Retina (tissue), 1 donor: ENCODE results near the gene DEPDC4.
A peak's percentile ranks its signal among the peaks of the same experiment; 100 is the strongest.

Experiments
- DNase-seq: peaks from one replicate; pipeline ENCODE4 v3.0.0-alpha.2; 2016

DEPDC4 gene

GRCh38 chr12:100211698-100212097, 55.2 kb downstream of the DEPDC4 start:
- DNase-seq: no peak

GRCh38 chr12:100208834-100209233, 58.0 kb downstream of the DEPDC4 start:
- no peak for DNase-seq

DNA sequence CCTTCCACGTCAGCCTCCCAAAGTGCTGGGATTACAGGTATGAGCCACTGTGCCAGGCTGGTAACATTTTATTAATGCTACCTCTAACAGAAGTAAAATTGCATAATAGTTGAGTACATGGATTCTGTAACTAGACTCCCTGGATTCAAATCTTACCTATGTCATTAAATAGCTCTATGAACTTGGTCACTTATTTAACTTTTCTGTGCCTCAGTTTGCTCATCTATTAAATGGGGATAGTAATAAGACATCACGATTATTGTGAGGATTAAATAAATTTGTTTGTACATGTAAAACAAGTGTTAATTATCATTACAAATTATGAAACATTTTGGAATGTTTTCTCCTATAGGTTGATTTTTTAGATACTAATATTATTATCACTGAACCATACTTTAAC, 59.6 kb downstream of the DEPDC4 start:
- no peak for DNase-seq

DNA sequence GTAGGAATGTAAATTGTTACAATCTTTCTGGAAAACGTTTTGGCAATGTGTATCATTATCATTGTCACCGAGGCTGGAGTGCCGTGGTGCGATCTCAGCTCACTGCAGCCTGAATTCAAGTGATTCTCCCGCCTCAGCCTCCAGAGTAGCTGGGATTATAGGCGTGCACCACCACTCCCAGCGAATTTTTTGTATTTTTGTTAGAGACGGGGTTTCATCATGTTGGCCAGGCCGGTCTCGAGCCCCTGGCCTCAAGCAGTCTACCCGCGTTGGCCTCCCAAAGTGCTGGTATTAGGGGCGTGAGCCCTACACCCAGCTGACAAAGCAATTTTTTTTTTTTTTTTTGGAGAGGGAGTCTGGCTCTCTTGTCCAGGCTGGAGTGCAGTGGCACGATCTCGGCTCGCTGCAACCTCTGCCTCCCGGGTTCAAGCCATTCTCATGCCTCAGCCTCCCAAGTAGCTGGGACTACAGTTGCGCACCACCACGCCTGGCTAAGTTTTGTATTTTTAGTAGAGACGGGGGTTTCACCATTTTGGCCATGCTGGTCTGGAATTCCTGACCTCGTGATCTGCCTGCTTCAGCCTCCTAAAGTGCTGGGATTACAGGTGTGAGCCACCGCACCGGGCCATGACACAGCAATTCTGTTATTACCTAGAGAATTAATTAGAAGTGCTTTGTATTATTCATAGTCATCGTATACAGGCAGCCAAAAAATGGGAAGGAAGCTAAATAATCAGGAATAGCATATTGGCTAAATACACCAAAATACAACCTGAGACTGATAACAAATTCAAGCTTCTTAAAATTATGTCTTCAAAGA, 65.1 kb downstream of the DEPDC4 start:
- DNase-seq: no peak

GRCh38 chr12:100200463-100201181, 66.3 kb downstream of the DEPDC4 start, which contains the start of gene ACTR6:
ACTR6 (plus strand) TSS chr12:100200815; CDS start chr12:100200852, 37 bp downstream.
- peak; percentile 98 for DNase-seq

DNA sequence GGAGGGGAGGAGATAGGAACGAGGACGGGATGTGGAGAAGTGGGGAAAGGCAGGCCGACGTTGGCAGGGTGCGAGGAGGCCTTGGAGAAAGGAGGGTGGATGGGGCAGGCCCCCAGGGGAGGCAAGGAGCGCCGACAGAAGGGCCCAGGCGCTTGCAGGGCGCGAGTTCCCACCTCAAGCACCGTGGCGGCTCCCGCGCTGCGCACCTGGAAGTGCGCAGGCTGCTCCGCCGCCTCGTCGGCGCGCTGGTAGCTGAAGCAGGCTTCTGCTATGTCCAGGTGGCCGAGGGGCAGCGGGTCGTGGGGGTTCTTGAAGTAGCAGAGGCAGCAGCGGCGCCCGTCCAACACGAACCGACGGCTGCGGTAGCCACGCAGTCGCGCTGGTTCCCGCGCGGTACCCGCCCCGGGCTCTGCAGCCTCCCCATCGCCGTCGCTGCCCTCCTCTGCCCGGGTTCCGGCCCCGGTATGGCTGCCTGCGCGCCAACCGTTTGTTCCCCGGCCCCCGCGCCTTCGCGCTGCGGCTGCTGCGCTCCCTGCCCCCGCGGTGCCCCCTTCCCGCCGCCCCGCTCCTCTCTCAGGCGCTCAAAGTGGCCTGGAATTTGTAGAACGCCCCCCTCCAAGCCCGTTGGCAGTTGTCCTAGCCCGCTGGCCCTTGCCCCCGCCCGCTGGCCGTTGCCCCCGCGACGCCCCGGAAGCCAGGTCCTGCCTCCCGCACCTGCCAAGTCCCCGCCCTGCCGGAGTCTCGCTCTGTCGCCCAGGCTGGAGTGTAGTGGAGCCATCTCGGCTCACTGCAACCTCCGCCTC, 67.3 kb downstream of the DEPDC4 start:
- peak; percentile 70 for DNase-seq

DNA sequence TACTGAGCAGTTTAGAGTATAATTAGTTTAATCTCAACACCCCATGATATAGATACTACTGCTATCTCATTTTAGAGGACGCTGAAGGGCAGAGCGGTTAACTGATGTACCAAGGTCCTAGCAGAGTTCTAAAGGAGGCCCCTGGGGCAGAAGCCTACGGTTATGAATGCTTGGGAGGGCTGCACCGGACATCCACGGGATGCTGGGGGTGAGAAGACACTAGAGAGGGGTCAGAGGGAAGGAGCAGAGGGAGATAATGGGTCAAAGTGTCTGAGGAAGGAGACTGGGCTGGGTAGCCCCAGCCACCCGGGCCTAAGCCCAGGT, 67.9 kb downstream of the DEPDC4 start:
- no peak for DNase-seq

DNA sequence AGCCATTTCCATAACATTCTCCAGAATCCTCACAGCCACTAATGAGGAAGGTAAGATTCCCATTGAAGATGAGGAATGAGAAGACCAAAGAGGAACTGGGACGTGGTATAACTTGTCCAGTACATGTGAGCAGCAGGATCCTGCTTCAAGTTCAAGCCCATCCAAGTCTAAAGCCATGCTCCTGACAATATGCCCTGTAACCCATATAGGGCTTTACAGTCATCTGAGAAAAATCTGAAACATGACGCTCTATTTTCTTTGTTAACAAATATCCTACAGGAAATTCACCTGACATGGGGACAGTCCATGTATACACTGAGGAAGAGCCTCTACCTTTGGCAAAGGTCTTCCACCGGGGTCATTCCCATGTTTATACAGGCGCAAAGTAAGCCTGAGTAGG, 69.4 kb downstream of the DEPDC4 start:
- no peak for DNase-seq

DNA sequence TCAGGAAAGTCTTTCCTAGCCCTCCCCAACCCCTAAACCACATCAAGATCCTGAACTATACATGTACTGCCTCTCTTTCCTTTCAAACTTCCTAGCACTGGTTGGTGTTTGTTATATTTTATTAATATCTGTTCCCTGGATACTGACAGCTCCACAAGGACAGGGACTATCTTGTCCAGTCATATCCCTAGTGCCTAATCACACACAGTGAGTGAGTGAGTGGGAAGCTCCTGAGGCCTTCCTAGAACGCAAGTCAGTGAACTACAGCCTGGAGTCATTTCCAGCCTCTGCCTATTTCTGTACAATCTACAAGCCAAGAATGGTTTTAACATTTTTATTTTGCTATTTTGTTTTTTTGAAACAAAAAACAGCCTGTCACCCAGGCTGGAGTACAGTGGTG, 73.8 kb downstream of the DEPDC4 start:
- DNase-seq: no peak
